H9 (cell line): ENCODE results near the gene TPCN2. TPM values are rescaled to one million over a fixed set of nuclear protein-coding genes. Genes with fewer than 3 reads are reported as not detected.

Experiments used
- DNase-seq: peaks from one replicate; pipeline ENCODE4 v3.0.0-alpha.2; 2017
- H2AFZ ChIP-seq: one replicate; pipeline ENCODE4 v1.6.1; 2013; ENCODE audit warnings: mild to moderate bottlenecking, low read length, control low read depth, moderate library complexity
- H2AK5ac ChIP-seq: 2 replicates; pipeline ENCODE4 v1.6.1; 2013; ENCODE audit warnings: low read length, control low read depth, mixed read lengths; ENCODE audit not compliant: insufficient read length
- H2BK120ac ChIP-seq: one replicate; pipeline ENCODE4 v1.6.1; 2013; ENCODE audit warnings: low read depth, mild to moderate bottlenecking, low read length, control low read depth, inconsistent platforms; ENCODE audit not compliant: poor library complexity, severe bottlenecking
- H2BK12ac ChIP-seq: 2 replicates; pipeline ENCODE4 v1.6.1; 2013; ENCODE audit warnings: low read length, control low read depth, mixed read lengths, low read depth; ENCODE audit not compliant: insufficient read length
- H2BK15ac ChIP-seq: 2 replicates; pipeline ENCODE4 v1.6.1; 2013; ENCODE audit warnings: low read depth, low read length, control low read depth
- H2BK20ac ChIP-seq: one replicate; pipeline ENCODE4 v1.6.1; 2013; ENCODE audit warnings: low read depth, mild to moderate bottlenecking, low read length, control low read depth, inconsistent platforms; ENCODE audit not compliant: poor library complexity, severe bottlenecking
- H2BK5ac ChIP-seq: 2 replicates; pipeline ENCODE4 v1.6.1; 2013; ENCODE audit warnings: low read length, control low read depth, mixed read lengths; ENCODE audit not compliant: insufficient read length
- H3K14ac ChIP-seq: 2 replicates; pipeline ENCODE4 v1.6.1; 2013; ENCODE audit warnings: low read length, control low read depth; ENCODE audit not compliant: insufficient read depth
- H3K18ac ChIP-seq: 2 replicates; pipeline ENCODE4 v1.6.1; 2013; ENCODE audit warnings: low read depth, mild to moderate bottlenecking, mixed read lengths, low read length, control low read depth; ENCODE audit not compliant: insufficient read length
- H3K23ac ChIP-seq: 2 replicates; pipeline ENCODE4 v1.6.1; 2013; ENCODE audit warnings: low read length, control low read depth, mixed read lengths, low read depth; ENCODE audit not compliant: insufficient read length
- H3K23me2 ChIP-seq: 2 replicates; pipeline ENCODE4 v1.6.1; 2013; ENCODE audit warnings: low read depth, mild to moderate bottlenecking, mixed read lengths, low read length, control low read depth; ENCODE audit not compliant: insufficient read length, poor library complexity, severe bottlenecking
- H3K27ac ChIP-seq: 2 replicates; pipeline ENCODE4 v1.5.1; 2013; ENCODE audit warnings: low read length, control low read depth, mixed read lengths, low read depth; ENCODE audit not compliant: insufficient read length
- H3K27me3 ChIP-seq: 2 replicates; pipeline ENCODE4 v1.6.1; 2013; ENCODE audit warnings: low read length, control low read depth, inconsistent platforms; ENCODE audit not compliant: insufficient read depth
- H3K4ac ChIP-seq: 2 replicates; pipeline ENCODE4 v1.6.1; 2013; ENCODE audit warnings: low read depth, mild to moderate bottlenecking, control low read depth, inconsistent platforms, low read length, moderate library complexity
- H3K4me1 ChIP-seq: 2 replicates; pipeline ENCODE4 v1.6.1; 2013; ENCODE audit warnings: low read length, control low read depth, inconsistent platforms; ENCODE audit not compliant: insufficient read depth
- H3K4me2 ChIP-seq: 2 replicates; pipeline ENCODE4 v1.6.1; 2013; ENCODE audit warnings: low read length, control low read depth, mixed read lengths; ENCODE audit not compliant: insufficient read length, insufficient read depth
- H3K56ac ChIP-seq: 2 replicates; pipeline ENCODE4 v1.6.1; 2013; ENCODE audit warnings: low read depth, mild to moderate bottlenecking, mixed read lengths, low read length, control low read depth; ENCODE audit not compliant: insufficient read length
- H3K79me1 ChIP-seq: 2 replicates; pipeline ENCODE4 v1.6.1; 2013; ENCODE audit warnings: low read depth, mild to moderate bottlenecking, moderate library complexity, low read length, control low read depth, inconsistent platforms; ENCODE audit not compliant: insufficient read depth, poor library complexity, severe bottlenecking
- H3K79me2 ChIP-seq: 2 replicates; pipeline ENCODE4 v1.6.1; 2013; ENCODE audit warnings: low read length, control low read depth, inconsistent platforms; ENCODE audit not compliant: insufficient read depth
- H3K9ac ChIP-seq: 2 replicates; pipeline ENCODE4 v1.6.1; 2013; ENCODE audit warnings: low read length, control low read depth, mixed read lengths; ENCODE audit not compliant: insufficient read length; ENCODE audit errors: extremely low read depth
- H3K9me3 ChIP-seq: one replicate; pipeline ENCODE4 v1.6.1; 2013; ENCODE audit warnings: low read depth, low read length, inconsistent platforms; ENCODE audit not compliant: control insufficient read depth
- H3T11ph ChIP-seq: one replicate; pipeline ENCODE4 v1.6.1; 2013; ENCODE audit warnings: mild to moderate bottlenecking, low read length, control low read depth, inconsistent platforms
- H4K20me1 ChIP-seq: one replicate; pipeline ENCODE4 v1.6.1; 2013; ENCODE audit not compliant: control insufficient read depth, insufficient read length, insufficient read depth
- H4K5ac ChIP-seq: 2 replicates; pipeline ENCODE4 v1.6.1; 2013; ENCODE audit warnings: low read depth, mild to moderate bottlenecking, mixed read lengths, low read length, control low read depth; ENCODE audit not compliant: insufficient read length
- H4K8ac ChIP-seq: replicated peaks from 2 replicates; pipeline ENCODE4 v1.6.1; 2013; ENCODE audit warnings: low read length, control low read depth, mixed read lengths, low read depth; ENCODE audit not compliant: insufficient read length
- H4K91ac ChIP-seq: 2 replicates; pipeline ENCODE4 v1.6.1; 2013; ENCODE audit warnings: low read depth, mild to moderate bottlenecking, moderate library complexity, mixed read lengths, low read length, control low read depth; ENCODE audit not compliant: insufficient read length
- H3K27ac Mint-ChIP-seq, 3 experiments: 2 replicates in 2 of 3; 3 replicates in 1 of 3; pipeline ENCODE4 v1.8.0; 2020 to 2021; ENCODE audit warnings: mixed read lengths in 3 of 3, mild to moderate bottlenecking in 1 of 3, moderate library complexity in 1 of 3
- H3K27me3 Mint-ChIP-seq: 2 replicates; pipeline ENCODE4 v1.8.0; 2021; ENCODE audit warnings: low read depth, mild to moderate bottlenecking, moderate library complexity, mixed read lengths
- H3K36me3 Mint-ChIP-seq, 3 experiments: 2 replicates in 2 of 3; 3 replicates in 1 of 3; pipeline ENCODE4 v1.8.0; 2020 to 2021; ENCODE audit warnings: low read depth in 3 of 3, mixed read lengths in 3 of 3; ENCODE audit not compliant: insufficient read depth in 1 of 3
- H3K4me1 Mint-ChIP-seq, 2 experiments: 2 replicates each; pipeline ENCODE4 v1.8.0; 2020; ENCODE audit warnings: mixed read lengths in 2 of 2
- H3K4me3 Mint-ChIP-seq, 2 experiments: 2 replicates in 1 of 2; 3 replicates in 1 of 2; pipeline ENCODE4 v1.8.0; 2020 to 2021; ENCODE audit warnings: mild to moderate bottlenecking in 2 of 2, mixed read lengths in 2 of 2, moderate library complexity in 1 of 2
- H3K9me3 Mint-ChIP-seq, 2 experiments: 2 replicates in 1 of 2; 3 replicates in 1 of 2; pipeline ENCODE4 v1.8.0; 2020; ENCODE audit warnings: mild to moderate bottlenecking in 2 of 2, mixed read lengths in 2 of 2, moderate library complexity in 1 of 2
- WGBS: extraction: QIAGEN DNeasy Blood & Tissue Kit; methylation state at CpG from one replicate; pipeline ENCODE4 v1.1.7; 2013; ENCODE audit warnings: missing lambda C conversion rate, low lambda C conversion rate, mixed read lengths; ENCODE audit not compliant: insufficient read length; ENCODE audit errors: extremely low coverage; 5-methylcytosine and 5-hydroxymethylcytosine counted together
- total RNA-seq: library from RNA; stranded (reverse); gene quantifications from 2 replicates; pipeline ENCODE4 v1.2.1, GENCODE V29; 2021
- TF ChIP-seq, protein P1 (sequence below): fragments of 200-600 bp; sonication (generic); conservative IDR thresholded peaks from 3 replicates; pipeline ENCODE4 v1.8.0; 2021; ENCODE audit warnings: antibody characterized with exemption, mild to moderate bottlenecking

Gene TPCN2
- total RNA-seq, 1 experiment from 2014 or later, result 16.8 TPM

DNA sequence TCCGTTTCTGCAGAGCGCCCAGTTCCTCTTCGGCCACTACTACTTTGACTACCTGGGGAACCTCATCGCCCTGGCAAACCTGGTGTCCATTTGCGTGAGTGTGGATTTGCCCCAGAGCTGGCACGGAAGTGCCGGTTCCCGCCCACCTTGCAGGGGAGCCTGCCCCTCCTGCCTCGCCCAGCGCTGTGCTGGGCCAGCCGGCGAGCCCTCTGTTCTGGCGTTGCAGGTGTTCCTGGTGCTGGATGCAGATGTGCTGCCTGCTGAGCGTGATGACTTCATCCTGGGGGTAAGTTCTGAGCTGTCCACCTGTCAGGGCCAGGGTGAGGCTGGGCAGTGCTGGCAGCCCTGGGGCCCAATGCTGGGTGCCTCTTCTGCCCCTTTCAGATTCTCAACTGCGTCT, 29.8 kb downstream of the TPCN2 start:
- peaks cover 0 to 6% of the 10 kb centered on the region in 2 experiments; a peak in 1 of 4 replicates for H3K4me1 Mint-ChIP-seq
- H3K4me2 ChIP-seq, result no peak overlapping the region
- H3K56ac ChIP-seq, result no peak overlapping the region
- TF ChIP-seq, protein P1, sequence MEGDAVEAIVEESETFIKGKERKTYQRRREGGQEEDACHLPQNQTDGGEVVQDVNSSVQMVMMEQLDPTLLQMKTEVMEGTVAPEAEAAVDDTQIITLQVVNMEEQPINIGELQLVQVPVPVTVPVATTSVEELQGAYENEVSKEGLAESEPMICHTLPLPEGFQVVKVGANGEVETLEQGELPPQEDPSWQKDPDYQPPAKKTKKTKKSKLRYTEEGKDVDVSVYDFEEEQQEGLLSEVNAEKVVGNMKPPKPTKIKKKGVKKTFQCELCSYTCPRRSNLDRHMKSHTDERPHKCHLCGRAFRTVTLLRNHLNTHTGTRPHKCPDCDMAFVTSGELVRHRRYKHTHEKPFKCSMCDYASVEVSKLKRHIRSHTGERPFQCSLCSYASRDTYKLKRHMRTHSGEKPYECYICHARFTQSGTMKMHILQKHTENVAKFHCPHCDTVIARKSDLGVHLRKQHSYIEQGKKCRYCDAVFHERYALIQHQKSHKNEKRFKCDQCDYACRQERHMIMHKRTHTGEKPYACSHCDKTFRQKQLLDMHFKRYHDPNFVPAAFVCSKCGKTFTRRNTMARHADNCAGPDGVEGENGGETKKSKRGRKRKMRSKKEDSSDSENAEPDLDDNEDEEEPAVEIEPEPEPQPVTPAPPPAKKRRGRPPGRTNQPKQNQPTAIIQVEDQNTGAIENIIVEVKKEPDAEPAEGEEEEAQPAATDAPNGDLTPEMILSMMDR, result no peak
- no peak overlapping the region for H4K8ac ChIP-seq
- no peak overlapping the region for H2BK20ac ChIP-seq
- H3K14ac ChIP-seq, result no peak overlapping the region
- H3K27me3 Mint-ChIP-seq, result no peaks in the 10 kb centered on the region
- H3K9ac ChIP-seq, result no peak overlapping the region
- 0 out of 2 replicates have a peak, but pooled peaks cover 2% of the 10 kb centered on the region for H3K79me2 ChIP-seq
- H3K36me3 Mint-ChIP-seq, result peaks cover 3 to 34% (median 23%) of the 10 kb centered on the region in 3 experiments; a peak in 6 of 7 replicates
- H3K9me3 Mint-ChIP-seq, result no peaks in the 10 kb centered on the region
- H3K23ac ChIP-seq, result no peak overlapping the region
- no peak overlapping the region for H2BK5ac ChIP-seq
- no peak overlapping the region for H3K4me3 Mint-ChIP-seq
- no peaks in the 10 kb centered on the region for H3K79me1 ChIP-seq
- H3K4me1 ChIP-seq, result no peaks in the 10 kb centered on the region
- H3K27me3 ChIP-seq, result no peaks in the 10 kb centered on the region
- no peaks in the 10 kb centered on the region for H3K9me3 ChIP-seq
- no peak overlapping the region for H3K4ac ChIP-seq
- H3K27ac Mint-ChIP-seq, result no peak overlapping the region
- H4K5ac ChIP-seq, result no peak overlapping the region
- no CpG with 5 or more reads among the region's 15 CpGs for WGBS
- no peak overlapping the region for H2AK5ac ChIP-seq
- H2AFZ ChIP-seq, result no peak overlapping the region
- no peak overlapping the region for H2BK15ac ChIP-seq
- DNase-seq, result no peak
- H3K23me2 ChIP-seq, result no peaks in the 10 kb centered on the region
- no peak overlapping the region for H3K18ac ChIP-seq
- H3K27ac ChIP-seq, result no peak overlapping the region
- H3T11ph ChIP-seq, result no peak overlapping the region
- no peak overlapping the region for H4K91ac ChIP-seq
- no peaks in the 10 kb centered on the region for H4K20me1 ChIP-seq
- no peak overlapping the region for H2BK120ac ChIP-seq
- H2BK12ac ChIP-seq, result no peak overlapping the region
